GM06990 (cell line): ENCODE data around the gene MFN2.

Experiments
- DNase-seq: peaks from one replicate; pipeline ENCODE4 v3.0.0-alpha.2; 2011; ENCODE audit not compliant: insufficient read length; ENCODE audit errors: extremely low read depth
- H3K27me3 ChIP-seq: replicated peaks from 2 replicates; pipeline ENCODE4 v1.6.0; 2011; ENCODE audit warnings: low read length; ENCODE audit not compliant: control insufficient read depth, insufficient read depth
- H3K36me3 ChIP-seq: 2 replicates; pipeline ENCODE4 v1.5.1; 2011; ENCODE audit warnings: low read length; ENCODE audit not compliant: control insufficient read depth, insufficient read depth
- H3K4me3 ChIP-seq: replicated peaks from 2 replicates; pipeline ENCODE4 v1.5.1; 2011; ENCODE audit warnings: low read depth, mild to moderate bottlenecking, control low read depth, low read length
- TF ChIP-seq, protein P1 (sequence below): IDR thresholded peaks from 2 replicates; pipeline ENCODE4 v1.5.1; 2011; ENCODE audit warnings: low read length, control low read depth, mild to moderate bottlenecking, inconsistent platforms; ENCODE audit not compliant: insufficient read depth, poor library complexity, severe bottlenecking

The MFN2 gene

GRCh38 chr1:11984576-11984975 is 4.3 kb downstream of the MFN2 start:
- H3K36me3 ChIP-seq, result peaks cover 18% of the 10 kb centered on the region

GRCh38 chr1:11985171-11985570 is 4.9 kb downstream of the MFN2 start:
- Histone ChIP-seq H3K27me3 (no peaks in the 10 kb centered on the region), H3K4me3 (no peak overlapping the region), H3K36me3 (peaks cover 21% of the 10 kb centered on the region)
- DNase-seq, result no peak
- TF ChIP-seq, protein P1, sequence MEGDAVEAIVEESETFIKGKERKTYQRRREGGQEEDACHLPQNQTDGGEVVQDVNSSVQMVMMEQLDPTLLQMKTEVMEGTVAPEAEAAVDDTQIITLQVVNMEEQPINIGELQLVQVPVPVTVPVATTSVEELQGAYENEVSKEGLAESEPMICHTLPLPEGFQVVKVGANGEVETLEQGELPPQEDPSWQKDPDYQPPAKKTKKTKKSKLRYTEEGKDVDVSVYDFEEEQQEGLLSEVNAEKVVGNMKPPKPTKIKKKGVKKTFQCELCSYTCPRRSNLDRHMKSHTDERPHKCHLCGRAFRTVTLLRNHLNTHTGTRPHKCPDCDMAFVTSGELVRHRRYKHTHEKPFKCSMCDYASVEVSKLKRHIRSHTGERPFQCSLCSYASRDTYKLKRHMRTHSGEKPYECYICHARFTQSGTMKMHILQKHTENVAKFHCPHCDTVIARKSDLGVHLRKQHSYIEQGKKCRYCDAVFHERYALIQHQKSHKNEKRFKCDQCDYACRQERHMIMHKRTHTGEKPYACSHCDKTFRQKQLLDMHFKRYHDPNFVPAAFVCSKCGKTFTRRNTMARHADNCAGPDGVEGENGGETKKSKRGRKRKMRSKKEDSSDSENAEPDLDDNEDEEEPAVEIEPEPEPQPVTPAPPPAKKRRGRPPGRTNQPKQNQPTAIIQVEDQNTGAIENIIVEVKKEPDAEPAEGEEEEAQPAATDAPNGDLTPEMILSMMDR, result no peak

More at GRCh38 chr1:11984576-11984975, 4.3 kb downstream of the MFN2 start:
- H3K4me3 ChIP-seq, result no peak overlapping the region
- no peak for DNase-seq
- TF ChIP-seq, protein P1, result no peak
- H3K27me3 ChIP-seq, result no peaks in the 10 kb centered on the region

- H3K4me3 ChIP-seq, result no peak overlapping the region
- peaks cover 24% of the 10 kb centered on the region for H3K36me3 ChIP-seq
- no peak for DNase-seq
- TF ChIP-seq, protein P1, result no peak
- no peaks in the 10 kb centered on the region for H3K27me3 ChIP-seq
Observed at GRCh38 chr1:11985851-11986250, 5.6 kb downstream of the MFN2 start.

- TF ChIP-seq, protein P1, result no peak
- Histone ChIP-seq H3K27me3 (no peaks in the 10 kb centered on the region), H3K4me3 (no peak overlapping the region), H3K36me3 (peaks cover 22% of the 10 kb centered on the region)
- no peak for DNase-seq
Observed at GRCh38 chr1:11989669-11990068, 9.4 kb downstream of the MFN2 start.

- no peak overlapping the region for H3K4me3 ChIP-seq
- DNase-seq, result no peak
- peaks cover 22% of the 10 kb centered on the region for H3K36me3 ChIP-seq
- no peaks in the 10 kb centered on the region for H3K27me3 ChIP-seq
- TF ChIP-seq, protein P1, result no peak
Observed at GRCh38 chr1:11990303-11991032, 10.2 kb downstream of the MFN2 start.
